ENCODE data around the gene CRKL. TPM values are rescaled to one million over a fixed set of nuclear protein-coding genes. Genes with fewer than 3 reads are reported as not detected.

CRKL gene
- total and polyA plus RNA-seq, 2 of the 4 experiments (the other 2 are of a cell fraction), result 20.6 to 35.5 TPM

GRCh38 chr22:20981787-20982562 lies 64.8 kb downstream of the CRKL start, which contains the start of gene LZTR1 (continued):
- no peak for TF ChIP-seq ELK1 (IDR thresholded peaks at IDR 0.05; ENCODE audit: borderline replicate concordance, low read depth, low read length)
- TF ChIP-seq CEBPB (IDR thresholded peaks at IDR 0.05; ENCODE audit: low read depth, low read length), result no peak
- peak; percentile 29 for TF ChIP-seq RCOR1 (IDR thresholded peaks at IDR 0.05; ENCODE audit: insufficient replicate concordance, low read length)

All from IMR-90 (cell line).